HepG2 (cell line): ENCODE data around the gene CBFA2T2. TPM values are rescaled to one million over a fixed set of nuclear protein-coding genes. Genes with fewer than 3 reads are reported as not detected.

Experiments used
- ATRX ChIP-seq: sonication (generic); formaldehyde crosslinking; IDR thresholded peaks from 2 replicates; pipeline ENCODE4 v1.4.0; 2020; ENCODE audit warnings: missing genetic modification reagents, borderline replicate concordance
- FOSL1 ChIP-seq: sonication (generic); formaldehyde crosslinking; IDR thresholded peaks from 2 replicates; pipeline ENCODE4 v1.9.0; 2021; ENCODE audit warnings: missing genetic modification reagents, borderline replicate concordance
- HMGXB4 ChIP-seq, 2 experiments: sonication (generic) in 1 of 2; formaldehyde crosslinking in 1 of 2; IDR thresholded peaks; 2 replicates each; pipeline versions ENCODE4 v1.4.0 to v1.6.1; 2018 to 2020; ENCODE audit warnings: missing genetic modification reagents in 2 of 2, borderline replicate concordance in 1 of 2, low read depth in 1 of 2, mild to moderate bottlenecking in 1 of 2, missing biosample characterization in 1 of 2
- HNF4A ChIP-seq: sonication (generic); formaldehyde crosslinking; IDR thresholded peaks from 2 replicates; pipeline ENCODE4 v1.4.0; 2020; ENCODE audit warnings: missing genetic modification reagents
- HNF4G ChIP-seq, 2 experiments: sonication (generic) in 1 of 2; formaldehyde crosslinking in 1 of 2; IDR thresholded peaks; 2 replicates each; pipeline versions ENCODE4 v1.4.0 to v1.6.1; 2011 to 2020; ENCODE audit warnings: borderline replicate concordance in 2 of 2, low read depth in 2 of 2, mild to moderate bottlenecking in 2 of 2, low read length in 1 of 2, missing genetic modification reagents in 1 of 2, moderate library complexity in 1 of 2
- HOXD1 ChIP-seq: sonication (generic); formaldehyde crosslinking; IDR thresholded peaks from 2 replicates; pipeline ENCODE4 v1.5.0; 2020; ENCODE audit warnings: missing genetic modification reagents
- MAFK ChIP-seq, 2 experiments: IDR thresholded peaks in 1 of 2; conservative IDR thresholded peaks in 1 of 2; 2 replicates each; pipeline ENCODE4 v1.6.1; 2011; ENCODE audit warnings: improper control_type of control experiment in 2 of 2, low read length in 2 of 2
- MED8 ChIP-seq: sonication (generic); formaldehyde crosslinking; IDR thresholded peaks from 2 replicates; pipeline ENCODE4 v1.8.1; 2023; ENCODE audit warnings: mild to moderate bottlenecking, missing genetic modification reagents; ENCODE audit not compliant: insufficient replicate concordance
- MEIS1 ChIP-seq: sonication (generic); formaldehyde crosslinking; IDR thresholded peaks from 2 replicates; pipeline ENCODE4 v1.9.0; 2021; ENCODE audit warnings: mild to moderate bottlenecking, missing genetic modification reagents, moderate library complexity, borderline replicate concordance
- MIXL1 ChIP-seq: IDR thresholded peaks from 2 replicates; pipeline ENCODE4 v1.6.1; 2016
- NR2F1 ChIP-seq, 2 experiments: fragments of 450-650 bp in 1 of 2; formaldehyde crosslinking in 1 of 2; IDR thresholded peaks; 2 replicates each; pipeline versions ENCODE4 v1.5.0 to v1.6.1; 2016 to 2020; ENCODE audit warnings: mild to moderate bottlenecking in 1 of 2, missing compliant biosample characterization in 1 of 2, missing genetic modification reagents in 1 of 2, moderate library complexity in 1 of 2
- NR2F2 ChIP-seq: IDR thresholded peaks from 2 replicates; pipeline ENCODE4 v1.6.1; 2012; ENCODE audit warnings: low read depth, inconsistent platforms, borderline replicate concordance
- PHF21A ChIP-seq: sonication (generic); formaldehyde crosslinking; IDR thresholded peaks from 2 replicates; pipeline ENCODE4 v1.5.0; 2020; ENCODE audit warnings: mild to moderate bottlenecking, missing genetic modification reagents
- SALL2 ChIP-seq: sonication (generic); formaldehyde crosslinking; IDR thresholded peaks from 2 replicates; pipeline ENCODE4 v1.8.1; 2023; ENCODE audit warnings: mild to moderate bottlenecking, missing genetic modification reagents, inconsistent platforms
- SAP130 ChIP-seq: IDR thresholded peaks from 2 replicates; pipeline ENCODE4 v1.6.1; 2016; ENCODE audit warnings: low read depth
- SP1 ChIP-seq, 2 experiments: fragments of 450-650 bp in 1 of 2; sonication (generic) in 1 of 2; formaldehyde crosslinking in 1 of 2; IDR thresholded peaks; 2 replicates each; pipeline versions ENCODE4 v1.4.0 to v1.6.1; 2016 to 2020; ENCODE audit warnings: missing genetic modification reagents in 1 of 2
- SRY ChIP-seq: sonication (generic); formaldehyde crosslinking; IDR thresholded peaks from 2 replicates; pipeline ENCODE4 v1.8.0; 2022; ENCODE audit warnings: mild to moderate bottlenecking, missing genetic modification reagents
- SUZ12 ChIP-seq: fragments of 150-350 bp; IDR thresholded peaks from 2 replicates; pipeline ENCODE4 v1.6.1; 2014; ENCODE audit warnings: low read depth, low read length
- ZBTB37 ChIP-seq: sonication (generic); formaldehyde crosslinking; IDR thresholded peaks from 2 replicates; pipeline ENCODE4 v1.4.0; 2020; ENCODE audit warnings: mild to moderate bottlenecking, missing genetic modification reagents
- ZEB1 ChIP-seq: IDR thresholded peaks from 2 replicates; pipeline ENCODE4 v1.6.1; 2012; ENCODE audit warnings: mild to moderate bottlenecking, low read depth, inconsistent platforms; ENCODE audit not compliant: insufficient replicate concordance
- ZNF644 ChIP-seq: IDR thresholded peaks from 2 replicates; pipeline ENCODE4 v1.6.1; 2016; ENCODE audit warnings: low read depth
- ZNF660 ChIP-seq: sonication (generic); formaldehyde crosslinking; IDR thresholded peaks from 2 replicates; pipeline ENCODE4 v1.5.1; 2020; ENCODE audit warnings: mild to moderate bottlenecking, low read depth, missing genetic modification reagents, borderline replicate concordance
- ZNF672 ChIP-seq: sonication (generic); formaldehyde crosslinking; IDR thresholded peaks from 2 replicates; pipeline ENCODE4 v1.8.1; 2022; ENCODE audit warnings: missing genetic modification reagents
- ZNF790 ChIP-seq: sonication (generic); formaldehyde crosslinking; IDR thresholded peaks from 2 replicates; pipeline ENCODE4 v1.8.0; 2022; ENCODE audit warnings: missing genetic modification reagents, mild to moderate bottlenecking, borderline replicate concordance
- ZSCAN20 ChIP-seq: sonication (generic); formaldehyde crosslinking; IDR thresholded peaks from 2 replicates; pipeline ENCODE4 v1.4.0; 2020; ENCODE audit warnings: missing genetic modification reagents, mild to moderate bottlenecking, borderline replicate concordance
- polyA plus RNA-seq, 8 experiments: library from polyadenylated mRNA; depleted of rRNA in 3 of 8; stranded (reverse) in 7 of 8; unstranded in 1 of 8; fragments of >200 nt; fragmentation: Illumina TruSeq in 4 of 8; extraction: Trizol in 4 of 8; gene quantifications; 2 replicates each; pipeline versions ENCODE4 v1.2.1 to v1.2.3, GENCODE V29; 2011 to 2016; ENCODE audit warnings: low read depth in 4 of 8, missing spikeins in 1 of 8, mixed read lengths in 1 of 8; ENCODE audit not compliant: insufficient read depth in 1 of 8
- total RNA-seq, 5 experiments: library from RNA; depleted of rRNA; stranded (reverse); fragments of >200 nt; fragmentation: Illumina TruSeq; extraction: Trizol; gene quantifications; 2 replicates each; pipeline ENCODE4 v1.2.3, GENCODE V29; 2016; ENCODE audit warnings: low read depth in 1 of 5
- TF ChIP-seq, protein P1 (sequence below): IDR thresholded peaks from 2 replicates; pipeline ENCODE4 v1.6.1; 2012; ENCODE audit warnings: inconsistent platforms
- TF ChIP-seq, protein P2 (sequence below): sonication (generic); formaldehyde crosslinking; IDR thresholded peaks from 2 replicates; pipeline ENCODE4 v1.8.0; 2022; ENCODE audit warnings: mild to moderate bottlenecking, missing genetic modification reagents, borderline replicate concordance

CBFA2T2 gene
- total and polyA plus RNA-seq, 2 of the 13 experiments (the other 11 are each of a cell fraction or from before 2014, with no cell fraction given), result 6.3 to 21.2 TPM

DNA sequence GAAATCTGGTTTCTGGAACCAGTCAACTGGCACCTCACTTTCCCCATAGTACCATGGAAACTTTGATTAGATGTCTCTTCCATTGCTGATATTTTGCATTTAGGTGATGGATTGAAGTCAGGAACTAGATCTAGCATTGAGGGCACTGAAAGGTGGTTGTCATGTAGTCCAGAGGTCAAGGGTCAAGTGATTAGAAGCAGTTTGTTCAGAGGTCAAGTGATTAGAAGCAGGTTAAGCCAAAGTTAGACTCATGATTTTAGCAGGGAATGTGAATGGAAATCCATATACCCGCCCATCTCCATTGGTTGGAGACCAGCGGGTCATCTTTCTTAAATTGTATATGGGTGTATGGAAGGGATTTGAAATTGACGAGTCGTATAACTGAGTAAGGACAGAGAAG is 51.2 kb downstream of the CBFA2T2 start (continued):
- TF ChIP-seq NR2F1 (CRISPR knock-in tag; IDR thresholded peaks at IDR 0.05) (peak; percentile 53 to 65; a peak in 3 of 4 replicates), HMGXB4 (CRISPR knock-in tag; IDR thresholded peaks at IDR 0.05; ENCODE audit: borderline replicate concordance in 1 of 2, low read depth in 1 of 2) (no peak), ZNF644 (CRISPR knock-in tag) (0 out of 2 replicates have a peak, but pooled peaks have one; percentile 15), ZNF660 (CRISPR knock-in tag) (no peak), ATRX (CRISPR knock-in tag) (no peak), SP1 (IDR thresholded peaks at IDR 0.05) (no peak), SP1 (CRISPR knock-in tag; IDR thresholded peaks at IDR 0.05) (no peak), SALL2 (CRISPR knock-in tag) (no peak), HOXD1 (CRISPR knock-in tag) (no peak), PHF21A (CRISPR knock-in tag) (0 out of 2 replicates have a peak, but pooled peaks have one; percentile 21), ZSCAN20 (no peak), ZNF790 (CRISPR knock-in tag) (no peak), HNF4G (IDR thresholded peaks at IDR 0.05; ENCODE audit: borderline replicate concordance, low read depth, low read length) (peak; percentile 16; the same call in 1 of the 2 replicates), HNF4G (CRISPR knock-in tag; IDR thresholded peaks at IDR 0.05; ENCODE audit: borderline replicate concordance, low read depth) (no peak), MED8 (CRISPR knock-in tag) (no peak), MAFK (conservative IDR thresholded peaks at IDR 0.05 in 1 of 2, IDR thresholded peaks at IDR 0.05 in 1 of 2; ENCODE audit: low read length in 2 of 2) (no peak), MIXL1 (CRISPR knock-in tag) (no peak), MEIS1 (CRISPR knock-in tag) (no peak), ZNF672 (CRISPR knock-in tag) (no peak), FOSL1 (CRISPR knock-in tag) (no peak), NR2F2 (peak; percentile 81), HNF4A (peak; percentile 68), ZBTB37 (CRISPR knock-in tag) (no peak), SAP130 (CRISPR knock-in tag) (peak; percentile 16; the same call in 1 of the 2 replicates), SRY (CRISPR knock-in tag) (no peak), ZEB1 (no peak), SUZ12 (no peak)
- TF ChIP-seq, protein P1, sequence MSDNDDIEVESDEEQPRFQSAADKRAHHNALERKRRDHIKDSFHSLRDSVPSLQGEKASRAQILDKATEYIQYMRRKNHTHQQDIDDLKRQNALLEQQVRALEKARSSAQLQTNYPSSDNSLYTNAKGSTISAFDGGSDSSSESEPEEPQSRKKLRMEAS, result no peak
- TF ChIP-seq, protein P2, sequence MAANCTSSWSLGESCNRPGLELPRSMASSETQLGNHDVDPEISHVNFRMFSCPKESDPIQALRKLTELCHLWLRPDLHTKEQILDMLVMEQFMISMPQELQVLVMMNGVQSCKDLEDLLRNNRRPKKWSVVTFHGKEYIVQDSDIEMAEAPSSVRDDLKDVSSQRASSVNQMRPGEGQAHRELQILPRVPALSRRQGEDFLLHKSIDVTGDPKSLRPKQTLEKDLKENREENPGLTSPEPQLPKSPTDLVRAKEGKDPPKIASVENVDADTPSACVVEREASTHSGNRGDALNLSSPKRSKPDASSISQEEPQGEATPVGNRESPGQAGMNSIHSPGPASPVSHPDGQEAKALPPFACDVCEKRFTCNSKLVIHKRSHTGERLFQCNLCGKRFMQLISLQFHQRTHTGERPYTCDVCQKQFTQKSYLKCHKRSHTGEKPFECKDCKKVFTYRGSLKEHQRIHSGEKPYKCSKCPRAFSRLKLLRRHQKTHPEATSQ, result no peak
